AG09309 (cell line): Measurements from ENCODE around the gene GLDN.
A peak's percentile ranks its signal among the peaks of the same experiment; 100 is the strongest.

Experiments
- DNase-seq: peaks from one replicate; pipeline ENCODE4 v3.0.0-alpha.2; 2010; ENCODE audit warnings: low read depth
- H3K4me3 ChIP-seq: 2 replicates; pipeline ENCODE4 v1.5.1; 2011; ENCODE audit warnings: mild to moderate bottlenecking, low read depth, low read length, moderate library complexity; ENCODE audit not compliant: control insufficient read depth
- TF ChIP-seq, protein P1 (sequence below): IDR thresholded peaks from 2 replicates; pipeline ENCODE4 v1.5.1; 2011; ENCODE audit warnings: mild to moderate bottlenecking, low read depth, low read length, inconsistent platforms; ENCODE audit not compliant: insufficient read depth, control insufficient read depth; ENCODE audit errors: missing control alignments

The GLDN gene

DNA sequence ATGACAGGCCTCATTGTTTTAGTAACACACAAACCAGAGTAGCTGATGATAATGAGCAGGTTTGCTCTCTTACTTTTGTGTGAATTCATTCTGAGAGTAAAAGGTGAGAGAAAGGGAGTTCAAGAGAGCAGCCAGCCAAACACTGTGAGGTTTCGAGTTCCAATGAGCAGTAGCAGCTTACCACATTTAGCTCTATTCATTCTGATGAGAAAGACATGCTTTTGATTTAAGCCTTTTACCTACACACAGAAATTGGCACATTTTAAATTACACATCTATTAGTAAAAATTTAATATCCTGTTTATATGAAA is 28.0 kb downstream of the GLDN start:
- TF ChIP-seq, protein P1, sequence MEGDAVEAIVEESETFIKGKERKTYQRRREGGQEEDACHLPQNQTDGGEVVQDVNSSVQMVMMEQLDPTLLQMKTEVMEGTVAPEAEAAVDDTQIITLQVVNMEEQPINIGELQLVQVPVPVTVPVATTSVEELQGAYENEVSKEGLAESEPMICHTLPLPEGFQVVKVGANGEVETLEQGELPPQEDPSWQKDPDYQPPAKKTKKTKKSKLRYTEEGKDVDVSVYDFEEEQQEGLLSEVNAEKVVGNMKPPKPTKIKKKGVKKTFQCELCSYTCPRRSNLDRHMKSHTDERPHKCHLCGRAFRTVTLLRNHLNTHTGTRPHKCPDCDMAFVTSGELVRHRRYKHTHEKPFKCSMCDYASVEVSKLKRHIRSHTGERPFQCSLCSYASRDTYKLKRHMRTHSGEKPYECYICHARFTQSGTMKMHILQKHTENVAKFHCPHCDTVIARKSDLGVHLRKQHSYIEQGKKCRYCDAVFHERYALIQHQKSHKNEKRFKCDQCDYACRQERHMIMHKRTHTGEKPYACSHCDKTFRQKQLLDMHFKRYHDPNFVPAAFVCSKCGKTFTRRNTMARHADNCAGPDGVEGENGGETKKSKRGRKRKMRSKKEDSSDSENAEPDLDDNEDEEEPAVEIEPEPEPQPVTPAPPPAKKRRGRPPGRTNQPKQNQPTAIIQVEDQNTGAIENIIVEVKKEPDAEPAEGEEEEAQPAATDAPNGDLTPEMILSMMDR = no peak
- no peak overlapping the region for H3K4me3 ChIP-seq
- DNase-seq = no peak

DNA sequence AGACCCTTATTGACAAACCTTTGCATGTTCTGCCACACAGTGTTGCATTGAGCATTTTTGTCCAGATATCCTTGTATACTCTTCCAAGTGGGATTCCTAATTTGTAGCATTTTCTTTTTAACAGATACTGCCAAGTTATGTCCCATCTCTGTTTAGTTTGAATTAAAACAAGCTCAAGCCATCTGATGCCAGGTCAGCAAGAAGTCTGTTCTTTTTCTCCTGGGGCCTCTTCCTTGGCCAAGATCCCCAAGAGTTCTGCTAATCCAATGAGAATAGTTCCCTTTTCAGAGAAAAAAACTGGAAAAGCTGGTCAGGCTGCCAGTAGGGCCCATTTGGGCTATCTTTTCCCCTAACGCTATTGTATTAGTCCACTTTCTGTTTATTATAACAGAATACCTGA is 29.8 kb downstream of the GLDN start:
- no peak for DNase-seq
- H3K4me3 ChIP-seq = no peak overlapping the region
- TF ChIP-seq, protein P1 = no peak

DNA sequence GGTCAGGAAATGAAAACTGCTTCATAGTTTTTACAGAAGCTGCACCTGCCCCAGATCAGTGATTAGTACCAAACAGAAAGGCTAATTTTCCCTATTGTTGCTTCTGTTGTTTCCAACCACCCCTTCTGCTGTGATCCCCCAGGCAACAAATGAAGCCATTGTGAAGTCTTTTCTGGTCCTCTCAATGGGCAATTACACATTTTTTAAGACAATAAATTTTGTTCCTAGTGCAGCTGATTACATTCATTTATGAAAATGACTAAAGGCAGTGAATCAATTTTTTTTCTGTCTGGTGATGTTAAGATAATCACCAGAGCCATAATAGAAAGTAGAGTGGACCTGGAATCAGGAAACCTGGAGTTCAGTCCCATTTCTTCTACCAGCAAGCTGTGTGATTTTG is 32.7 kb downstream of the GLDN start:
- no peak for DNase-seq
- TF ChIP-seq, protein P1 = no peak
- no peak overlapping the region for H3K4me3 ChIP-seq

DNA sequence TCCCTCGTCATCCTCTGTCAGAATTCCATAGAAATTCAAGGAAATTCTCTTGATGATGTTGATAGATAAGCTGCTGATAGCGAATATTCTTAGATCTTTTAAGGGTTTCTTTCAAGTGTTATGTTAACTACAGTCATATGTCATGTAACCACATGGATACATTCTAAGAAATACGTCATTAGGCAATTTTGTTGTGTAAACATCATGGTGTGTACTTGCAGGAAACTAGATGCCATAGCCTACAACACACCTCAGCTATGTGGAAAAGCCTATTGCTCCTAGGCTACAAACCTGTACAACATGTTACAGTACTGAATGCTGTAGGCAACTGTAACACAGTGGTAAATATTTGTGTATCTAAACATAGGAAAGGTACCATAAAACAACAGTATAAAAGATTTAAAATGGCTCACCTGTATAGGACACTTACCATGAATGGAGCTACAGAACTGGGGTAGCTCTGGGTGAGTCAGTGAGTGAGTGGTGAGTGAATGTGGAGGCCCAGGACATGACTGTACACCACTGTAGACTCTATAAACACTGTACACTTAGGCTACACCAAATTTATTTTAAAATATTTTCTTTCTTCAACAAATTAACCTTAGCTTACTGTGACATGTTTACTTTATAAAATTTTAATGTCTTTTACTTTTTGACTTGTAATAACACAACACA is 34.6 kb downstream of the GLDN start:
- TF ChIP-seq, protein P1 = no peak
- no peak overlapping the region for H3K4me3 ChIP-seq
- DNase-seq = no peak

DNA sequence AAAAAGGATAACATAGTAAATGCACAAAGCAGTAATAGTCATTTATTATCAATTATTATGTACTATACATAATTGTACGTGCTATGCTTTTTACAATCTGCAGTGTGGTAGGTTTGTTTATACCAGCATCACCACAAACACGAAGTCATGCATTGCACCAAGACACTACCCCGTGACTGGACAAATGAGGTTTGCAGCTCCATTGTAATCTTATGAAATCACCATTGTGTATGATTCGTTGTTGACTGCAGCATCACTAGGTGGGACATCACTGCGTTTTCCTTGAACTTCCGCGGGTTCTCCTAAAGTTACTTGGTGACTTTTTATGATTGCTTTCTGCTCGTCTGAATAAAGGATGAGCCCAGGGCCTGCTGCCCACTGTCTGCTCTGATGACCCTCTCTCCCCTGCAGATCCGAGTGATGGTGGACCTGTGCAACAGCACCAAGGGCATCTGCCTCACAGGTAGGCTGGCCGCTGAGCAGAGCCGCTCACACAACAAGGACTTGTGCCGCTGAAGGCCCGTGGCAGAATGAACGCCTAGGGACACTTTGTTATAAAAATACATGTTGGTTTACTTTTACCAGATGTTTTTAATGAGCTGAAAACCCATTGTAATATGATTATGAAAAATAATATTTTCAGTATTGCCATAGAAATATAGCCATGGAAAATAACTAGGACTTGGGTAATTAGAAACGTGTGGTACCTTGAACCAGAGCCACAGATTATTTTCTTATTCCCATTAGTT is 35.8 kb downstream of the GLDN start:
- TF ChIP-seq, protein P1 = no peak
- H3K4me3 ChIP-seq = no peak overlapping the region
- DNase-seq = peak; percentile 76

DNA sequence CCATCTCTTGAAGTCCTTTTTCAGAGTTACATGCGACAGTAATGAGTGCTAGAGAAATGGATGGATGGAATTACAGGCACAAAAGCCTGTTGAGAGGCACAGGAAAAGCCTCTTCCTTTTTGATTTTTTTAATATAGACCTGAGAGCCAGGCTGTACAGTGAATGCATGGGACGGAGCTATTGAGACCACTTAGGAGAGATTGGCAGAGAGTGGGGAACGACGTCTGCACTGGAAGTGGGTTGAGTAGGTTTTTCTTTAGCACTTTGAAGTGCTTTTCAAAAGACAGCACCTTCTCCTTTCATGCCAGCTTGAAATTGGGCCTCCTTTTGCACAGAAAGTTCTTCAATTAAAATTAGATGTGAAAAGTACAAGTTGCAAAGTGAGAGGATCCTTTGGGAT is 37.0 kb downstream of the GLDN start:
- H3K4me3 ChIP-seq = no peak overlapping the region
- TF ChIP-seq, protein P1 = no peak
- no peak for DNase-seq

DNA sequence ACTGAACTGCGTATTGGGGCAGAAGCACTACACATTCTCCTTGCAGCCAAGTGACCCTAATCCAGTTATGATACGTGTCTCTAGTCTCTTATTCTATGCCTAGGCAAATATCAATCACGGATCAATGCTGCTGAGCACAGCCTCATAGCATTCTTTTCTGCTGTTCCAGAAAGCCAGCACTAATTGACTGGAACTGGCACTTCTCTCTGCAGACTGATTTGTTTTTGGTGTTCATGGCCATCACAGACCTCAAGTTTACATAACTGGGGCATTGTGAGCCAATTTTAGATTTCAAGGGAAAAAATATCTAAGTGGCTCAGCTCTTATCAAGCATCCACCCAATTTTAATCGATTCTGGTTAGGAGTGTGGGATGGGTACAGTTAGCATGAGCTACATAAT is 37.9 kb downstream of the GLDN start:
- no peak for DNase-seq
- no peak overlapping the region for H3K4me3 ChIP-seq
- TF ChIP-seq, protein P1 = no peak
